HG03432 (cell line): ENCODE measurements around the gene WDR35.

ENCODE experiments used
- ATAC-seq: cut with Tn5 transposase; IDR thresholded peaks from one replicate; pipeline ENCODE4 v1.9.1; 2021; ENCODE audit warnings: mild to moderate bottlenecking, moderate library complexity; ENCODE audit not compliant: unreplicated experiment

The WDR35 gene

GRCh38 chr2:19989667-19990415, at the start of gene WDR35:
WDR35 (minus strand) TSS chr2:19990105; CDS start chr2:19990015, 90 bp downstream.
- peak; percentile 97 for ATAC-seq

- no peak for ATAC-seq
Observed at GRCh38 chr2:20037660-20038059, 47.8 kb upstream of the WDR35 start.

GRCh38 chr2:20035955-20036666, 46.2 kb upstream of the WDR35 start:
- peak; percentile 61 for ATAC-seq

GRCh38 chr2:20034821-20035220, 44.9 kb upstream of the WDR35 start:
- no peak for ATAC-seq

GRCh38 chr2:20034218-20034617, 44.3 kb upstream of the WDR35 start:
- ATAC-seq, result no peak

- no peak for ATAC-seq
Observed at GRCh38 chr2:20033322-20033721, 43.4 kb upstream of the WDR35 start.

GRCh38 chr2:20030224-20030623, 40.3 kb upstream of the WDR35 start:
- ATAC-seq, result no peak

GRCh38 chr2:20027705-20028434, 38.0 kb upstream of the WDR35 start:
- no peak for ATAC-seq

GRCh38 chr2:20027260-20027677, 37.4 kb upstream of the WDR35 start:
- ATAC-seq, result no peak

- no peak for ATAC-seq
Observed at GRCh38 chr2:20025065-20025786, 35.3 kb upstream of the WDR35 start.

- ATAC-seq, result no peak
Observed at GRCh38 chr2:20023688-20024087, 33.8 kb upstream of the WDR35 start.

GRCh38 chr2:20021405-20022009, 31.6 kb upstream of the WDR35 start:
- no peak for ATAC-seq

- no peak for ATAC-seq
Observed at GRCh38 chr2:20019747-20020146, 29.8 kb upstream of the WDR35 start.

- no peak for ATAC-seq
Observed at GRCh38 chr2:20018601-20019152, 28.8 kb upstream of the WDR35 start.

GRCh38 chr2:20016346-20016745, 26.4 kb upstream of the WDR35 start:
- no peak for ATAC-seq

GRCh38 chr2:20015482-20016083, 25.7 kb upstream of the WDR35 start:
- no peak for ATAC-seq

GRCh38 chr2:20013126-20013849, 23.4 kb upstream of the WDR35 start:
- peak; percentile 13 for ATAC-seq

GRCh38 chr2:20012282-20013125, 22.6 kb upstream of the WDR35 start, which contains the start of gene MATN3:
MATN3 (minus strand) TSS chr2:20012668; CDS start chr2:20012631, 37 bp downstream.
- ATAC-seq, result peak; percentile 45
